MM.1S (cell line): ENCODE measurements around the gene PDE2A.

Experiments
- DNase-seq: peaks from one replicate; pipeline ENCODE4 v3.0.0-alpha.2; 2015
- H2AFZ ChIP-seq: fragments of 300-600 bp; sonication (generic); 2 replicates; pipeline ENCODE4 v1.6.0; 2016; ENCODE audit warnings: antibody characterized with exemption, low read length
- H3F3A ChIP-seq: fragments of 300-600 bp; sonication (generic); 2 replicates; pipeline ENCODE4 v1.6.1; 2016; ENCODE audit warnings: mild to moderate bottlenecking, antibody characterized with exemption, low read length, moderate library complexity, mixed read lengths; ENCODE audit not compliant: insufficient read depth
- H3K27ac ChIP-seq: fragments of 300-600 bp; sonication (generic); 2 replicates; pipeline ENCODE4 v1.5.1; 2016; ENCODE audit warnings: mild to moderate bottlenecking, low read length
- H3K27me3 ChIP-seq: fragments of 300-600 bp; sonication (generic); replicated peaks from 2 replicates; pipeline ENCODE4 v1.6.0; 2016; ENCODE audit warnings: low read length; ENCODE audit not compliant: insufficient read depth
- H3K36me3 ChIP-seq: fragments of 300-600 bp; sonication (generic); replicated peaks from 2 replicates; pipeline ENCODE4 v1.6.1; 2016; ENCODE audit warnings: mild to moderate bottlenecking, low read length, mixed read lengths; ENCODE audit not compliant: insufficient read depth
- H3K4me1 ChIP-seq: fragments of 300-600 bp; sonication (generic); 2 replicates; pipeline ENCODE4 v1.6.1; 2016; ENCODE audit warnings: low read length, mixed read lengths
- H3K4me2 ChIP-seq: fragments of 300-600 bp; sonication (generic); 2 replicates; pipeline ENCODE4 v1.6.0; 2016; ENCODE audit warnings: low read depth, low read length
- H3K4me3 ChIP-seq: fragments of 300-600 bp; sonication (generic); 2 replicates; pipeline ENCODE4 v1.5.1; 2016; ENCODE audit warnings: low read length, mixed read lengths
- H3K79me2 ChIP-seq: fragments of 300-600 bp; sonication (generic); 2 replicates; pipeline ENCODE4 v1.6.1; 2016; ENCODE audit warnings: mixed run types, low read length, mixed read lengths
- H3K9ac ChIP-seq: fragments of 300-600 bp; sonication (generic); 2 replicates; pipeline ENCODE4 v1.6.1; 2016; ENCODE audit warnings: low read length, mixed read lengths
- H3K9me2 ChIP-seq: fragments of 300-600 bp; sonication (generic); replicated peaks from 2 replicates; pipeline ENCODE4 v1.6.1; 2016; ENCODE audit warnings: mild to moderate bottlenecking, low read length, mixed read lengths; ENCODE audit not compliant: insufficient read depth
- H3K9me3 ChIP-seq: fragments of 300-600 bp; sonication (generic); replicated peaks from 2 replicates; pipeline ENCODE4 v1.6.1; 2016; ENCODE audit warnings: mild to moderate bottlenecking, low read length, mixed read lengths; ENCODE audit not compliant: insufficient read depth
- H4K20me1 ChIP-seq: fragments of 300-600 bp; sonication (generic); 2 replicates; pipeline ENCODE4 v1.6.1; 2016; ENCODE audit warnings: mild to moderate bottlenecking, low read length, moderate library complexity, mixed read lengths; ENCODE audit not compliant: insufficient read depth
- EZH2 ChIP-seq: fragments of 300-600 bp; sonication (generic); optimal IDR thresholded peaks from 2 replicates; pipeline ENCODE3; 2017; ENCODE audit warnings: low read depth, mild to moderate bottlenecking, antibody characterized with exemption, low read length, mixed read lengths
- EZH2phosphoT487 ChIP-seq: fragments of 300-600 bp; sonication (generic); IDR thresholded peaks from 2 replicates; pipeline ENCODE4 v1.6.1; 2018; ENCODE audit warnings: antibody characterized with exemption, low read length
- TF ChIP-seq, protein P1 (sequence below): fragments of 300-600 bp; sonication (generic); IDR thresholded peaks from 2 replicates; pipeline ENCODE4 v1.5.1; 2016; ENCODE audit warnings: antibody characterized with exemption, low read length, mixed read lengths

Gene PDE2A

DNA sequence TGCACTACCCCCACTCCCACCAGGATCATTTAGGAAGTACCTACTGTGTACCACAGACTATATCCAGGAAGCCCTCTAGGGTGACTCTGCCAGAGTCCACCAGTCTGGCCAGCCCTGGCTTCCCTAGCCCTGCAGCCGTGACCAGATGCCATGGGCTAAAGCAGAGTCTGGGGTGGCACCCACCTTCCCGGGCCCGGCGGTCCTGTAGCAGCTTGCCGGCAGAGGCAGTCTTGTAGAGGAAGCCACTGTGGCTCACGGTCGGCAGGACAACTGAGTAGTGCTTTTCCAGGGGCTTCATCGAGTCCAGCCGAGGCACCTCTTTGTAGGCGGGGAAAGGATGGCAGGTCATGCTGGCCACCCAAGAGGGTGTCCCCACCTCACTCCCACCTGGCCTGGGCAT is 27.2 kb upstream of the PDE2A start:
- TF ChIP-seq, protein P1, sequence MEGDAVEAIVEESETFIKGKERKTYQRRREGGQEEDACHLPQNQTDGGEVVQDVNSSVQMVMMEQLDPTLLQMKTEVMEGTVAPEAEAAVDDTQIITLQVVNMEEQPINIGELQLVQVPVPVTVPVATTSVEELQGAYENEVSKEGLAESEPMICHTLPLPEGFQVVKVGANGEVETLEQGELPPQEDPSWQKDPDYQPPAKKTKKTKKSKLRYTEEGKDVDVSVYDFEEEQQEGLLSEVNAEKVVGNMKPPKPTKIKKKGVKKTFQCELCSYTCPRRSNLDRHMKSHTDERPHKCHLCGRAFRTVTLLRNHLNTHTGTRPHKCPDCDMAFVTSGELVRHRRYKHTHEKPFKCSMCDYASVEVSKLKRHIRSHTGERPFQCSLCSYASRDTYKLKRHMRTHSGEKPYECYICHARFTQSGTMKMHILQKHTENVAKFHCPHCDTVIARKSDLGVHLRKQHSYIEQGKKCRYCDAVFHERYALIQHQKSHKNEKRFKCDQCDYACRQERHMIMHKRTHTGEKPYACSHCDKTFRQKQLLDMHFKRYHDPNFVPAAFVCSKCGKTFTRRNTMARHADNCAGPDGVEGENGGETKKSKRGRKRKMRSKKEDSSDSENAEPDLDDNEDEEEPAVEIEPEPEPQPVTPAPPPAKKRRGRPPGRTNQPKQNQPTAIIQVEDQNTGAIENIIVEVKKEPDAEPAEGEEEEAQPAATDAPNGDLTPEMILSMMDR = no peak
- TF ChIP-seq EZH2phosphoT487 (no peak), EZH2 (no peak)
- no peaks in the 10 kb centered on the region for H3K79me2 ChIP-seq
- H3K4me2 ChIP-seq = no peak overlapping the region
- no peak overlapping the region for H3K9ac ChIP-seq
- no peaks in the 10 kb centered on the region for H3K9me2 ChIP-seq
- H2AFZ ChIP-seq = no peak overlapping the region
- DNase-seq = no peak
- H3K27ac ChIP-seq = no peak overlapping the region
- H4K20me1 ChIP-seq = no peaks in the 10 kb centered on the region
- no peaks in the 10 kb centered on the region for H3F3A ChIP-seq
- no peak overlapping the region for H3K4me3 ChIP-seq
- H3K9me3 ChIP-seq = no peaks in the 10 kb centered on the region
- no peaks in the 10 kb centered on the region for H3K27me3 ChIP-seq
- no peaks in the 10 kb centered on the region for H3K36me3 ChIP-seq
- no peaks in the 10 kb centered on the region for H3K4me1 ChIP-seq

DNA sequence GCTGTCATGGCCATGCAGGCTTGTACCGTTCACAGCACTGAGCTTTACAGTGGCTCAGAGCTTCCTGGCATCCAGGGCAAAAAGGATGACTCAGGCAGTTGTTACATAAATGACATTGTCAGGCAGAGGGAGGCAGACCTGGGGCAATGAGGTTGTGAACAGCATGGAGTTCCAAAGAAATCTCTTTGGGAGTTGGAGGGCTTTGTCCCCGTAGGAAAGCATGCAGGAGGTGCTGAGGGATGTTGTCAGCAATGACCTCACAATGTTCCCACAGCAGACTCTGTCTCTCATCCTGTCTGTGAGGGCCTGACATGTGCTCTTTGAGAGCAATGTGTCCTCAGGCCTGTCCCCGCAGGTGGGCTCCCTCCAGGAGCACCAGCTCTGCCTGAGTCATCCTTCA is 25.9 kb upstream of the PDE2A start:
- H2AFZ ChIP-seq = no peak overlapping the region
- TF ChIP-seq EZH2 (no peak), EZH2phosphoT487 (no peak)
- TF ChIP-seq, protein P1 = no peak
- DNase-seq = no peak
- no peaks in the 10 kb centered on the region for H3K79me2 ChIP-seq
- no peak overlapping the region for H3K9ac ChIP-seq
- no peak overlapping the region for H3K4me3 ChIP-seq
- H3K9me2 ChIP-seq = no peaks in the 10 kb centered on the region
- H3F3A ChIP-seq = no peaks in the 10 kb centered on the region
- no peaks in the 10 kb centered on the region for H3K9me3 ChIP-seq
- no peaks in the 10 kb centered on the region for H3K36me3 ChIP-seq
- H3K4me1 ChIP-seq = no peaks in the 10 kb centered on the region
- no peak overlapping the region for H3K4me2 ChIP-seq
- no peak overlapping the region for H3K27ac ChIP-seq
- no peaks in the 10 kb centered on the region for H3K27me3 ChIP-seq
- no peaks in the 10 kb centered on the region for H4K20me1 ChIP-seq

DNA sequence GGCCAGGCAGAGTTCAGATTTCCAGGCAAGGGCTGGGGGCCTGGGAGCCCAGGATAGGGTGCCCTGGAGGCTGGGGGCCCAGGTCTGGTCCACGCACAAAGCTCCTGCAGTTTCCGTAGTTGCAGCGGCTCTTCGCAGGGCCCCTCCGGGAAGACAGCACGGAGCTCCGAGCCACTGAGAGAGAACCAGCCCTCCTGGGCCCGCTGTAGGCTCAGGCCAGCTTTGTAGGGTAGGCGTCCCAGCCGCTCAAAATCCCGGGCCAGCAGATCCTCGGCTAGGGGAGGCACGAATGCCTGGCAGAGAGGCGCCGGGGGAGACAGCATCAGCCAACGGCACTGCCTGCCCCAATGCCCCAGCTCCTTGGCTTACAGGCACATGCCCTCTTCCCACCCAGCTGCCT is 23.6 kb upstream of the PDE2A start:
- H3F3A ChIP-seq = no peaks in the 10 kb centered on the region
- no peak overlapping the region for H3K27ac ChIP-seq
- H3K9ac ChIP-seq = no peak overlapping the region
- no peaks in the 10 kb centered on the region for H4K20me1 ChIP-seq
- no peaks in the 10 kb centered on the region for H3K79me2 ChIP-seq
- no peak for DNase-seq
- H3K4me3 ChIP-seq = no peak overlapping the region
- TF ChIP-seq EZH2 = no peak
- TF ChIP-seq EZH2phosphoT487 = no peak
- TF ChIP-seq, protein P1 = no peak
- no peaks in the 10 kb centered on the region for H3K9me2 ChIP-seq
- no peak overlapping the region for H3K4me2 ChIP-seq
- H3K36me3 ChIP-seq = no peaks in the 10 kb centered on the region
- no peaks in the 10 kb centered on the region for H3K9me3 ChIP-seq
- no peaks in the 10 kb centered on the region for H3K4me1 ChIP-seq
- no peaks in the 10 kb centered on the region for H3K27me3 ChIP-seq
- H2AFZ ChIP-seq = no peak overlapping the region
